T-cell (primary cell): ENCODE measurements around the gene PPIL4. TPM values are rescaled to one million over a fixed set of nuclear protein-coding genes. Genes with fewer than 3 reads are reported as not detected.

Experiments used
- ATAC-seq, 4 experiments: fragments of 200-7000 bp in 3 of 4; fragments of 150-1000 bp in 1 of 4; cut with Tn5 transposase; replicated peaks in 1 of 4; 1 replicate in 3 of 4; 2 replicates in 1 of 4; pipeline ENCODE4 v1.10.0; 2021; ENCODE audit warnings: moderate library complexity in 3 of 4, mild to moderate bottlenecking in 2 of 4, moderate number of reproducible peaks in 1 of 4
- CTCF ChIA-PET, 2 donors: fragments of 300-600 bp; sonication (Branson Sonifier 250); formaldehyde crosslinking; loops; one replicate each; lab custom pipeline; 2022; ENCODE audit warnings: antibody characterized with exemption in 2 of 2; lab: Charles Lee
- POLR2A ChIA-PET, 2 donors: fragments of 300-600 bp; sonication (Branson Sonifier 250); formaldehyde crosslinking; loops; one replicate each; lab custom pipeline; 2022; ENCODE audit warnings: antibody characterized with exemption in 2 of 2; lab: Charles Lee
- DNase-seq, 35 experiments: peaks; one replicate each; pipeline versions ENCODE4 v3.0.0 to v3.0.0-alpha.2; 2013 to 2023
- H3K27ac ChIP-seq: one replicate; pipeline ENCODE4 v1.5.1; 2013; ENCODE audit warnings: low read length
- H3K27me3 ChIP-seq, 2 experiments: replicated peaks in 1 of 2; 1 replicate in 1 of 2; 2 replicates in 1 of 2; pipeline versions ENCODE4 v1.6.1 to v1.7.0; 2013; ENCODE audit warnings: low read length in 1 of 2, mixed read lengths in 1 of 2; ENCODE audit not compliant: control insufficient read depth in 2 of 2, insufficient read depth in 2 of 2; ENCODE audit errors: extremely low read depth in 1 of 2
- H3K36me3 ChIP-seq, 2 donors: 1 replicate in 1 of 2; 2 replicates in 1 of 2; pipeline versions ENCODE4 v1.6.1 to v1.7.0; 2013; ENCODE audit warnings: low read length in 1 of 2; ENCODE audit not compliant: control insufficient read depth in 2 of 2, insufficient read depth in 1 of 2; ENCODE audit errors: extremely low read depth in 1 of 2
- H3K4me1 ChIP-seq, 2 experiments: 1 replicate in 1 of 2; 2 replicates in 1 of 2; pipeline versions ENCODE4 v1.6.1 to v1.7.0; 2013; ENCODE audit warnings: low read length in 2 of 2, mixed read lengths in 1 of 2; ENCODE audit not compliant: insufficient read depth in 2 of 2, control insufficient read depth in 1 of 2; ENCODE audit errors: extremely low read depth in 1 of 2
- H3K4me3 ChIP-seq, 2 donors: 1 replicate in 1 of 2; 2 replicates in 1 of 2; pipeline versions ENCODE4 v1.5.1 to v1.7.0; 2013; ENCODE audit warnings: mild to moderate bottlenecking in 2 of 2, low read length in 1 of 2, moderate library complexity in 1 of 2; ENCODE audit not compliant: control insufficient read depth in 1 of 2; ENCODE audit errors: extremely low read depth in 1 of 2
- H3K9me3 ChIP-seq: 2 replicates; pipeline ENCODE4 v1.7.0; 2013
- H3K27ac Mint-ChIP-seq, 2 donors: one replicate each; pipeline ENCODE4 v1.8.0; 2020 to 2021; ENCODE audit warnings: mild to moderate bottlenecking in 2 of 2, mixed read lengths in 2 of 2
- H3K27me3 Mint-ChIP-seq, 2 donors: one replicate each; pipeline ENCODE4 v1.8.0; 2021 to 2022; ENCODE audit warnings: mixed read lengths in 2 of 2
- H3K36me3 Mint-ChIP-seq: one replicate; pipeline ENCODE4 v1.8.0; 2021; ENCODE audit warnings: mixed read lengths
- H3K4me1 Mint-ChIP-seq, 3 donors: one replicate each; pipeline ENCODE4 v1.8.0; 2020 to 2022; ENCODE audit warnings: mixed read lengths in 3 of 3, mild to moderate bottlenecking in 1 of 3
- H3K4me3 Mint-ChIP-seq, 3 donors: one replicate each; pipeline ENCODE4 v1.8.0; 2020 to 2022; ENCODE audit warnings: mild to moderate bottlenecking in 3 of 3, mixed read lengths in 3 of 3, moderate library complexity in 3 of 3
- H3K9me3 Mint-ChIP-seq, 3 donors: one replicate each; pipeline ENCODE4 v1.8.0; 2020 to 2022; ENCODE audit warnings: mixed read lengths in 3 of 3
- WGBS: methylation state at CpG from one replicate; pipeline ENCODE4 v1.1.5; 2013; ENCODE audit warnings: missing lambda C conversion rate; ENCODE audit not compliant: insufficient coverage; 5-methylcytosine and 5-hydroxymethylcytosine counted together
- total RNA-seq, 35 experiments: library from RNA in 6 of 35; stranded (reverse) in 6 of 35; fragments of 120-200 nt in 1 of 35; gene quantifications; one replicate each; pipeline versions ENCODE4 v1.2.1 to v1.2.4 and lab custom pipeline; 2013 to 2026

PPIL4 gene
- total RNA-seq, 5 donors from 2014 or later (not counting 1 experiment from before 2014, with no cell fraction given), result 25.2 to 32.1 (median 26.6) TPM

GRCh38 chr6:149544646-149545257, 1.1 kb downstream of the PPIL4 start:
- no peaks in the 10 kb centered on the region for H3K9me3 ChIP-seq
- DNase-seq (no peak), ATAC-seq (no peak)
- H3K27me3 ChIP-seq, result no peaks in the 10 kb centered on the region
- H3K4me1 Mint-ChIP-seq, result peaks cover 40 to 46% (median 45%) of the 10 kb centered on the region in 3 donors
- H3K4me3 Mint-ChIP-seq, result peak overlapping the region; percentile 89 to 99 (median 98)
- H3K36me3 Mint-ChIP-seq, result peaks cover 13% of the 10 kb centered on the region
- H3K27ac Mint-ChIP-seq, result peak overlapping the region; percentile 98
- WGBS, result 24% methylated on average over 6 of the region's 12 CpGs
- H3K4me1 ChIP-seq, result peaks cover 21 to 28% of the 10 kb centered on the region in 2 experiments
- peak overlapping the region; percentile 71 to 96 for H3K4me3 ChIP-seq
- no peaks in the 10 kb centered on the region for H3K9me3 Mint-ChIP-seq
- CTCF ChIA-PET, result interaction anchor here (0.5 to 2.1 kb wide), 8 partner anchors 16 to 213 kb away, joined by 3 to 6 read pairs (median 4); partner anchors contain the start of gene LATS1 (in 1 of the 2)
- H3K36me3 ChIP-seq, result peaks cover 0 to 16% of the 10 kb centered on the region in 2 donors
- POLR2A ChIA-PET, result interaction anchor here (0.5 to 1.7 kb wide), 12 partner anchors 8 to 785 kb away, joined by 3 to 13 read pairs (median 4); no protein-coding TSS in a partner anchor
- H3K27ac ChIP-seq, result peak overlapping the region; percentile 97
- H3K27me3 Mint-ChIP-seq, result peaks cover 0 to 8% of the 10 kb centered on the region in 2 donors

- Histone ChIP-seq H3K4me1 (peaks cover 19 to 21% of the 10 kb centered on the region in 2 experiments), H3K27ac (no peak overlapping the region), H3K27me3 (no peaks in the 10 kb centered on the region), H3K9me3 (no peaks in the 10 kb centered on the region), H3K4me3 (no peak overlapping the region), H3K36me3 (peaks cover 0 to 48% of the 10 kb centered on the region in 2 donors)
- no peaks in the 10 kb centered on the region for H3K9me3 Mint-ChIP-seq
- DNase-seq (no peak), ATAC-seq (no peak)
- no peaks in the 10 kb centered on the region for H3K27me3 Mint-ChIP-seq
- WGBS, result no CpG with 5 or more reads among the region's 2 CpGs
- POLR2A ChIA-PET, result interaction anchor here in 1 of 2 donors (0.6 kb wide), 1 partner anchor 75 kb away, joined by 3 read pairs; no protein-coding TSS in a partner anchor
- CTCF ChIA-PET, result interaction anchor here (0.6 to 1.1 kb wide), 2 partner anchors 12 to 196 kb away, joined by 3 read pairs; no protein-coding TSS in a partner anchor
- H3K4me1 Mint-ChIP-seq, result peaks cover 41 to 43% (median 42%) of the 10 kb centered on the region in 3 donors
- H3K27ac Mint-ChIP-seq, result no peak overlapping the region
- H3K36me3 Mint-ChIP-seq, result peaks cover 32% of the 10 kb centered on the region
- H3K4me3 Mint-ChIP-seq, result no peak overlapping the region
Measured at GRCh38 chr6:149541139-149541538, 4.7 kb downstream of the PPIL4 start.

- WGBS, result no CpG with 5 or more reads among the region's 1 CpG
- no peaks in the 10 kb centered on the region for H3K4me1 ChIP-seq
- no peak for ATAC-seq
- H3K4me3 ChIP-seq, result no peak overlapping the region
- no peak for DNase-seq
- H3K27me3 ChIP-seq, result no peaks in the 10 kb centered on the region
- Mint-ChIP-seq H3K27me3 (no peaks in the 10 kb centered on the region), H3K36me3 (peaks cover 51% of the 10 kb centered on the region), H3K4me1 (peaks cover 5 to 14% (median 6%) of the 10 kb centered on the region in 3 donors), H3K9me3 (no peaks in the 10 kb centered on the region), H3K27ac (no peak overlapping the region), H3K4me3 (no peak overlapping the region)
- ChIA-PET CTCF (interaction anchor here in 1 of 2 donors (0.6 kb wide), 1 partner anchor 41 kb away, joined by 3 read pairs; no protein-coding TSS in a partner anchor), POLR2A (interaction anchor here in 1 of 2 donors (0.7 kb wide), 1 partner anchor 57 kb away, joined by 6 read pairs; no protein-coding TSS in a partner anchor)
- no peaks in the 10 kb centered on the region for H3K9me3 ChIP-seq
- H3K36me3 ChIP-seq, result peaks cover 0 to 91% of the 10 kb centered on the region in 2 donors
- H3K27ac ChIP-seq, result no peak overlapping the region
Measured at GRCh38 chr6:149534742-149535141, 11.1 kb downstream of the PPIL4 start.

GRCh38 chr6:149529650-149530049, 16.2 kb downstream of the PPIL4 start:
- CTCF ChIA-PET, result interaction anchor here in 1 of 2 donors (1.0 kb wide), 1 partner anchor 12 kb away, joined by 3 read pairs; no protein-coding TSS in a partner anchor
- Mint-ChIP-seq H3K36me3 (peaks cover 49% of the 10 kb centered on the region), H3K27me3 (no peaks in the 10 kb centered on the region), H3K9me3 (no peaks in the 10 kb centered on the region), H3K4me3 (no peak overlapping the region), H3K27ac (no peak overlapping the region), H3K4me1 (peaks cover 4 to 7% (median 6%) of the 10 kb centered on the region in 3 donors)
- DNase-seq (no peak), ATAC-seq (no peak)
- no peaks in the 10 kb centered on the region for H3K9me3 ChIP-seq
- no peak overlapping the region for H3K4me3 ChIP-seq
- no peaks in the 10 kb centered on the region for H3K4me1 ChIP-seq
- no peaks in the 10 kb centered on the region for H3K27me3 ChIP-seq
- H3K36me3 ChIP-seq, result peaks cover 0 to 81% of the 10 kb centered on the region in 2 donors
- 98% methylated on average over 4 of the region's 5 CpGs for WGBS
- POLR2A ChIA-PET, result interaction anchor here in 1 of 2 donors (0.6 to 1.5 kb wide), 2 partner anchors 14 to 15 kb away, joined by 3 to 4 read pairs; no protein-coding TSS in a partner anchor
- no peak overlapping the region for H3K27ac ChIP-seq

GRCh38 chr6:149515494-149515893, 30.3 kb downstream of the PPIL4 start:
- ChIA-PET POLR2A (interaction anchor here (0.6 to 2.3 kb wide), 6 partner anchors 11 to 740 kb away, joined by 3 to 8 read pairs (median 6); no protein-coding TSS in a partner anchor), CTCF (interaction anchor here (0.5 to 3.3 kb wide), 19 partner anchors 9 to 1002 kb away, joined by 3 to 28 read pairs (median 4); partner anchors contain the start of gene PPIL4 (in 1 of the 2))
- ATAC-seq, result no peak
- H3K9me3 ChIP-seq, result no peaks in the 10 kb centered on the region
- H3K27me3 ChIP-seq, result no peaks in the 10 kb centered on the region
- Mint-ChIP-seq H3K36me3 (peaks cover 37% of the 10 kb centered on the region), H3K9me3 (no peaks in the 10 kb centered on the region), H3K27ac (peak overlapping the region; percentile 1 to 79), H3K27me3 (no peaks in the 10 kb centered on the region), H3K4me3 (no peak overlapping the region), H3K4me1 (peaks cover 30 to 46% (median 42%) of the 10 kb centered on the region in 3 donors)
- no CpG with 5 or more reads among the region's 1 CpG for WGBS
- no peak overlapping the region for H3K4me3 ChIP-seq
- DNase-seq, result no peak
- H3K4me1 ChIP-seq, result peaks cover 0 to 2% of the 10 kb centered on the region in 2 experiments
- no peak overlapping the region for H3K27ac ChIP-seq
- H3K36me3 ChIP-seq, result peaks cover 3 to 37% of the 10 kb centered on the region in 2 donors

GRCh38 chr6:149513915-149514314, 31.9 kb downstream of the PPIL4 start:
- Mint-ChIP-seq H3K4me1 (peaks cover 36 to 49% (median 45%) of the 10 kb centered on the region in 3 donors), H3K27me3 (no peaks in the 10 kb centered on the region), H3K9me3 (no peaks in the 10 kb centered on the region), H3K36me3 (peaks cover 38% of the 10 kb centered on the region), H3K4me3 (no peak overlapping the region), H3K27ac (peak overlapping the region; percentile 48 to 75)
- H3K4me1 ChIP-seq, result peaks cover 0 to 2% of the 10 kb centered on the region in 2 experiments
- H3K27me3 ChIP-seq, result no peaks in the 10 kb centered on the region
- H3K9me3 ChIP-seq, result no peaks in the 10 kb centered on the region
- ChIA-PET CTCF (interaction anchor here (0.6 to 1.3 kb wide), 5 partner anchors 11 to 434 kb away, joined by 3 to 9 read pairs (median 3); partner anchors contain the start of gene ZC3H12D (in 1 of the 2)), POLR2A (interaction anchor here in 1 of 2 donors (0.8 to 1.2 kb wide), 2 partner anchors 10 to 24 kb away, joined by 3 to 6 read pairs; no protein-coding TSS in a partner anchor)
- WGBS, result 82% methylated on average over 5 of the region's 5 CpGs
- DNase-seq, result no peak
- H3K4me3 ChIP-seq, result no peak overlapping the region
- no peak for ATAC-seq
- peaks cover 3 to 29% of the 10 kb centered on the region in 2 donors for H3K36me3 ChIP-seq
- H3K27ac ChIP-seq, result no peak overlapping the region
